GM12878 (cell line): ENCODE measurements around the gene MIOS. TPM values are rescaled to one million over a fixed set of nuclear protein-coding genes. Genes with fewer than 3 reads are reported as not detected.

Source experiments
- ATAC-seq: fragments of 200-7000 bp; cut with Tn5 transposase; 3 replicates; pipeline ENCODE4 v1.9.1; 2020; ENCODE audit warnings: mild to moderate bottlenecking, moderate library complexity
- BruUV-seq: library from RNA; stranded (reverse); fragments of 400-500 nt; replicated peaks from 2 replicates; lab custom pipeline; 2021; lab: Mats Ljungman, UMichigan
- CTCF ChIA-PET: fragments of 300-600 bp; sonication (Branson Sonifier 250); formaldehyde crosslinking; extraction: SDS; loops from one replicate; lab custom pipeline; 2021; ENCODE audit warnings: inconsistent platforms; lab: Yijun Ruan, JAX
- POLR2A ChIA-PET: fragments of 350-600 bp; formaldehyde crosslinking; extraction: SDS; loops from one replicate; lab custom pipeline; 2021; ENCODE audit warnings: inconsistent platforms; lab: Charles Lee
- RAD21 ChIA-PET: fragments of 300-600 bp; sonication (Branson Sonifier 250); formaldehyde crosslinking; loops from one replicate; lab custom pipeline; 2023; ENCODE audit warnings: antibody characterized with exemption; ENCODE audit not compliant: unreplicated experiment; lab: Charles Lee
- SMC1A ChIA-PET: fragments of 300-600 bp; sonication (Branson Sonifier 250); formaldehyde crosslinking; loops from one replicate; lab custom pipeline; 2023; ENCODE audit not compliant: unreplicated experiment, uncharacterized antibody; lab: Charles Lee
- DNase-seq: peaks from one replicate; pipeline ENCODE4 v3.0.0-alpha.2; 2011; ENCODE audit warnings: low read depth, low spot score
- FAIRE-seq: peaks from 3 replicates; lab custom pipeline; 2011; peaks lifted over from hg19 to GRCh38; lab: Jason Lieb, UNC
- H2AFZ ChIP-seq: 2 replicates; pipeline ENCODE4 v1.6.0; 2011; ENCODE audit warnings: low read depth, low read length, control low read depth; ENCODE audit not compliant: control insufficient read depth
- H3K27ac ChIP-seq: 2 replicates; pipeline ENCODE4 v1.5.1; 2011; ENCODE audit warnings: control low read depth; ENCODE audit not compliant: control insufficient read depth, insufficient read depth
- H3K27me3 ChIP-seq, 2 experiments: replicated peaks in 1 of 2; 2 replicates each; pipeline versions ENCODE4 v1.6.0 to v1.6.1; 2011; ENCODE audit warnings: low read length in 1 of 2; ENCODE audit not compliant: control insufficient read depth in 2 of 2, insufficient read depth in 2 of 2
- H3K36me3 ChIP-seq, 2 experiments: 2 replicates each; pipeline ENCODE4 v1.5.1; 2011; ENCODE audit warnings: low read length in 1 of 2; ENCODE audit not compliant: control insufficient read depth in 2 of 2, insufficient read depth in 2 of 2
- H3K4me1 ChIP-seq: 2 replicates; pipeline ENCODE4 v1.6.1; 2011; ENCODE audit warnings: mild to moderate bottlenecking, low read length, moderate library complexity, mixed read lengths; ENCODE audit not compliant: control insufficient read depth, insufficient read depth
- H3K4me2 ChIP-seq: 2 replicates; pipeline ENCODE4 v1.6.0; 2011; ENCODE audit warnings: control low read depth; ENCODE audit not compliant: control insufficient read depth, insufficient read depth
- H3K4me3 ChIP-seq: fragments of 200-600 bp; sonication (generic); 2 replicates; pipeline ENCODE4 v1.5.1; 2016
- H3K79me2 ChIP-seq: 2 replicates; pipeline ENCODE4 v1.6.0; 2011; ENCODE audit warnings: low read length; ENCODE audit not compliant: control insufficient read depth, insufficient read depth
- H3K9ac ChIP-seq: 2 replicates; pipeline ENCODE4 v1.8.0; 2011; ENCODE audit warnings: low read length, control low read depth, mixed read lengths; ENCODE audit not compliant: control insufficient read depth, insufficient read depth
- H3K9me3 ChIP-seq: replicated peaks from 3 replicates; pipeline ENCODE4 v1.5.1; 2011; ENCODE audit warnings: mild to moderate bottlenecking, low read length; ENCODE audit not compliant: control insufficient read depth, insufficient read depth
- H4K20me1 ChIP-seq: 2 replicates; pipeline ENCODE4 v1.6.0; 2011; ENCODE audit not compliant: control insufficient read depth, insufficient read depth
- BACH1 ChIP-seq: fragments of 450-650 bp; IDR thresholded peaks from 2 replicates; pipeline ENCODE4 v1.6.1; 2017; ENCODE audit warnings: mild to moderate bottlenecking, borderline replicate concordance
- DPF2 ChIP-seq: fragments of 450-650 bp; IDR thresholded peaks from 2 replicates; pipeline ENCODE4 v1.6.1; 2017; ENCODE audit warnings: mild to moderate bottlenecking
- MTA3 ChIP-seq: IDR thresholded peaks from 2 replicates; pipeline ENCODE4 v1.6.1; 2012; ENCODE audit warnings: low read length, inconsistent platforms, borderline replicate concordance
- PML ChIP-seq: IDR thresholded peaks from 2 replicates; pipeline ENCODE4 v1.6.1; 2012; ENCODE audit warnings: low read length, inconsistent platforms
- RCOR1 ChIP-seq: conservative IDR thresholded peaks from 2 replicates; pipeline ENCODE4 v1.6.1; 2012; ENCODE audit warnings: low read depth, low read length, improper control_type of control experiment
- TBL1XR1 ChIP-seq: IDR thresholded peaks from 2 replicates; pipeline ENCODE4 v1.6.1; 2012; ENCODE audit warnings: low read depth, low read length, improper control_type of control experiment
- ZNF207 ChIP-seq: fragments of 450-650 bp; IDR thresholded peaks from 2 replicates; pipeline ENCODE4 v1.6.1; 2014; ENCODE audit warnings: antibody characterized with exemption, mild to moderate bottlenecking, borderline replicate concordance
- ZZZ3 ChIP-seq: IDR thresholded peaks from 2 replicates; pipeline ENCODE4 v1.6.1; 2011; ENCODE audit warnings: low read depth; ENCODE audit not compliant: control insufficient read depth, insufficient read length
- WGBS: methylation state at CpG from one replicate; pipeline ENCODE4 v1.1.6; 2016; ENCODE audit warnings: low lambda C conversion rate; ENCODE audit not compliant: insufficient replicate concordance, insufficient coverage; ENCODE audit errors: missing lambda C conversion rate; 5-methylcytosine and 5-hydroxymethylcytosine counted together
- in situ Hi-C: fragments of 300-500 bp; cut with MboI; formaldehyde crosslinking; loops from 9 replicates; pipeline ENCODE4 v1.14.3; 2018; ENCODE audit warnings: mixed read lengths
- intact Hi-C: fragments of 100-400 bp; cut with micrococcal nuclease; formaldehyde crosslinking; loops from one replicate; pipeline ENCODE4 v1.14.2; 2022; ENCODE audit not compliant: unreplicated experiment
- polyA plus RNA-seq, 11 experiments: library from polyadenylated mRNA; depleted of rRNA in 4 of 11; unstranded in 6 of 11; stranded (reverse) in 5 of 11; fragments of >200 nt; fragmentation: Nextera tagmentation in 4 of 11; fragmentation: Illumina TruSeq in 1 of 11; extraction: Ambion mirVana in 4 of 11; extraction: Trizol in 1 of 11; gene quantifications; 1 replicate in 1 of 11; 2 replicates in 10 of 11; pipeline versions ENCODE4 v1.2.1 to v1.2.3, GENCODE V29; 2011 to 2016; ENCODE audit warnings: inconsistent platforms in 2 of 11, missing spikeins in 2 of 11, low read depth in 1 of 11
- total RNA-seq, 4 experiments: library from RNA; depleted of rRNA in 3 of 4; stranded (reverse); fragments of >200 nt in 3 of 4; fragmentation: Illumina TruSeq in 1 of 4; extraction: Trizol in 1 of 4; gene quantifications; 2 replicates each; pipeline versions ENCODE4 v1.2.1 to v1.2.3, GENCODE V29; 2013 to 2021
- TF ChIP-seq, protein P1 (sequence below): fragments of 150-350 bp; IDR thresholded peaks from 2 replicates; pipeline ENCODE4 v1.6.1; 2016; ENCODE audit warnings: low read depth, low read length

MIOS gene
- total and polyA plus RNA-seq, 10 of the 15 experiments (the other 5 are each of a cell fraction or from before 2014, with no cell fraction given) = 13.1 to 94.9 (median 54.2) TPM

DNA sequence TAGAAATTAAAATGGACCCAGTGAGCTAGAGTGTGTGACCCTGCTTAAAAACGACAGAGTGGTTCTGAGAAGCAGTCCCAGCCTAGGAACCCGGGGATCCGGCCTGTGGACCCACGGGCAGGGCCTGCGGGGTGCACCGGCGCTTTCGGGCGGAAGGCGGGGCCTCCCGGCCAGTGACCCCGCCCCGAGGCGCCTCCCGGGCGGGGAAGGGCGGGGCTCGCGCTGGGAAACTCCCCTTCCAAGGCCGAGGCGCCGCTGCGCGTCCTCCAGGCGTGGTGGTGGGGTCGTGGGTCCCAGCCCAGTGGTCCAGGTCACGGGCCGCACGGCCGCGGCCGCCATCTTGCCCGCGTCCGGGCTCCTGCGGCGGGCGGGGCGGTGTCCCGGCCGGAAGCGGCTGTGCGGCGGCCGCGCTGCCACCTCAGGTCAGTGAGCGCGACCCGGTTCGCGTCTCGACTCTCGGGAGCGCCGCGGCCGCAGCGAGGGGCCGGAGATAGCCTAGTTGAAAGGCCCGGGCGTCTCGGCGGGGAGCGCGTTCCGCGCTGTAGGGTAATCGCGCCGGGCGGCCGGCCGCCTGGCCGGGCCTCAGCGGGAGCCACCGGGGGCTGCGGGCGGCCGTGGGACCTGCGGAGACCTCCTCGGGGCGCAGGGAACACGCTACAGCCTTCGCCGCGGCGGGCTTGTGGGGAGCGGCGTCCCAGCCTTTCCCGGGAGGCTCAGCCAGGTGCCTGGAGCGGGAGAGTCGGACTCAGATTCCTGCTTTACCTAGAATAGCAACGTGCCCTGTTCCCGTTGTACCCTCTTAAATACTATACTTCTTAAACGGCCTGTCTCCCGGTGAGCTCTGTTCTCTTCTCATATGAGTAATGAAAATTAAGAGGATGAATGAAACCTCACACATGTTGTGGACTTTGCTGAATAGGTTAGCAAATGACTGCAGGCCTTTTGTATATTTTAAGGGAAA is at the start of gene MIOS (continued):
- TF ChIP-seq, protein P1, sequence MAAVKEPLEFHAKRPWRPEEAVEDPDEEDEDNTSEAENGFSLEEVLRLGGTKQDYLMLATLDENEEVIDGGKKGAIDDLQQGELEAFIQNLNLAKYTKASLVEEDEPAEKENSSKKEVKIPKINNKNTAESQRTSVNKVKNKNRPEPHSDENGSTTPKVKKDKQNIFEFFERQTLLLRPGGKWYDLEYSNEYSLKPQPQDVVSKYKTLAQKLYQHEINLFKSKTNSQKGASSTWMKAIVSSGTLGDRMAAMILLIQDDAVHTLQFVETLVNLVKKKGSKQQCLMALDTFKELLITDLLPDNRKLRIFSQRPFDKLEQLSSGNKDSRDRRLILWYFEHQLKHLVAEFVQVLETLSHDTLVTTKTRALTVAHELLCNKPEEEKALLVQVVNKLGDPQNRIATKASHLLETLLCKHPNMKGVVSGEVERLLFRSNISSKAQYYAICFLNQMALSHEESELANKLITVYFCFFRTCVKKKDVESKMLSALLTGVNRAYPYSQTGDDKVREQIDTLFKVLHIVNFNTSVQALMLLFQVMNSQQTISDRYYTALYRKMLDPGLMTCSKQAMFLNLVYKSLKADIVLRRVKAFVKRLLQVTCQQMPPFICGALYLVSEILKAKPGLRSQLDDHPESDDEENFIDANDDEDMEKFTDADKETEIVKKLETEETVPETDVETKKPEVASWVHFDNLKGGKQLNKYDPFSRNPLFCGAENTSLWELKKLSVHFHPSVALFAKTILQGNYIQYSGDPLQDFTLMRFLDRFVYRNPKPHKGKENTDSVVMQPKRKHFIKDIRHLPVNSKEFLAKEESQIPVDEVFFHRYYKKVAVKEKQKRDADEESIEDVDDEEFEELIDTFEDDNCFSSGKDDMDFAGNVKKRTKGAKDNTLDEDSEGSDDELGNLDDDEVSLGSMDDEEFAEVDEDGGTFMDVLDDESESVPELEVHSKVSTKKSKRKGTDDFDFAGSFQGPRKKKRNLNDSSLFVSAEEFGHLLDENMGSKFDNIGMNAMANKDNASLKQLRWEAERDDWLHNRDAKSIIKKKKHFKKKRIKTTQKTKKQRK = no peak
- TF ChIP-seq ZZZ3 (no peak), DPF2 (peak; percentile 94), BACH1 (peak; percentile 95), MTA3 (no peak), PML (no peak), ZNF207 (peak; percentile 93)
- TF ChIP-seq, all 136 proteins: peak for 35

DNA sequence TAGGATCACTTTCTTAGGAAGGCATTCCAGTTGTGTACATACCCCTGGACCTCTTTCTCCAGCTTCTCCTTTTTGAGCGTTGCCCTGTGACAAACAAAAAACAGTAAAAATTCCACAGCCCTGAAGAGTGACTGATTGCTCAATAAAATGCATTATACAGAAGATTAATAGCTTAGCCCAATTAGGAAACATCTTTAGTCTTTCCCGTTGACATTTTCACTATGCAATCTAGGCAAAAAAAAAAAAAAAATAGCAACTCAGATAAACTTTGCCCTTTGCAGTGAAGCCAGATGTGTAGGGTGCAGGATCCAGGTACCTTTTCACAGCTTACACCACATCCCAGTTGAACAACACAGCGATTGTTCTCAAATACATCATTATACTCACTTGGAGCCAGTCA is 48.9 kb upstream of the MIOS start:
- CTCF ChIA-PET = no interaction called here
- intact Hi-C loops = no loop called here
- POLR2A ChIA-PET = interaction anchor here (0.7 kb wide), 1 partner anchor 704 kb away, joined by 4 read pairs; no protein-coding TSS in a partner anchor
- Histone ChIP-seq H3K27me3 (no peaks in the 10 kb centered on the region; a peak in 1 of 4 replicates), H3K4me1 (no peaks in the 10 kb centered on the region), H3K9ac (no peak overlapping the region), H2AFZ (no peak overlapping the region), H3K79me2 (no peaks in the 10 kb centered on the region), H3K27ac (no peak overlapping the region), H4K20me1 (no peaks in the 10 kb centered on the region), H3K36me3 (no peaks in the 10 kb centered on the region)
- 0% methylated on average over 3 of the region's 3 CpGs for WGBS
- SMC1A ChIA-PET = interaction anchor here (1.6 kb wide), 1 partner anchor 68 kb away, joined by 5 read pairs; no protein-coding TSS in a partner anchor
- ATAC-seq (no peak), FAIRE-seq (no peak), DNase-seq (no peak)
- in situ Hi-C loops = no loop called here
- TF ChIP-seq TBL1XR1 (no peak), RCOR1 (no peak)
- TF ChIP-seq, all 136 proteins: peak for 0
- no TSS peak for BruUV-seq
- RAD21 ChIA-PET = no interaction called here
- Histone ChIP-seq H3K9me3 (no peaks in the 10 kb centered on the region), H3K4me2 (no peak overlapping the region), H3K4me3 (no peak overlapping the region)
